GM10248 (cell line): ENCODE results near the gene CUX1.

Experiments used
- CTCF ChIA-PET: fragments of 300-600 bp; sonication (Branson Sonifier 250); formaldehyde crosslinking; extraction: SDS; loops from one replicate; lab custom pipeline; 2021; ENCODE audit warnings: antibody characterized with exemption; lab: Yijun Ruan, JAX
- POLR2A ChIA-PET: fragments of 350-650 bp; sonication (Branson Sonifier 250); formaldehyde crosslinking; extraction: SDS; loops from one replicate; lab custom pipeline; 2020; ENCODE audit warnings: antibody characterized with exemption; lab: Yijun Ruan, JAX
- DNase-seq: peaks from one replicate; pipeline ENCODE4 v3.0.0; 2012; ENCODE audit errors: extremely low spot score
- TF ChIP-seq, protein P1 (sequence below): IDR thresholded peaks from 2 replicates; pipeline ENCODE4 v1.5.1; 2012; ENCODE audit warnings: mild to moderate bottlenecking, low read depth; ENCODE audit errors: extremely low read depth, missing control alignments, control extremely low read depth

The CUX1 gene

DNA sequence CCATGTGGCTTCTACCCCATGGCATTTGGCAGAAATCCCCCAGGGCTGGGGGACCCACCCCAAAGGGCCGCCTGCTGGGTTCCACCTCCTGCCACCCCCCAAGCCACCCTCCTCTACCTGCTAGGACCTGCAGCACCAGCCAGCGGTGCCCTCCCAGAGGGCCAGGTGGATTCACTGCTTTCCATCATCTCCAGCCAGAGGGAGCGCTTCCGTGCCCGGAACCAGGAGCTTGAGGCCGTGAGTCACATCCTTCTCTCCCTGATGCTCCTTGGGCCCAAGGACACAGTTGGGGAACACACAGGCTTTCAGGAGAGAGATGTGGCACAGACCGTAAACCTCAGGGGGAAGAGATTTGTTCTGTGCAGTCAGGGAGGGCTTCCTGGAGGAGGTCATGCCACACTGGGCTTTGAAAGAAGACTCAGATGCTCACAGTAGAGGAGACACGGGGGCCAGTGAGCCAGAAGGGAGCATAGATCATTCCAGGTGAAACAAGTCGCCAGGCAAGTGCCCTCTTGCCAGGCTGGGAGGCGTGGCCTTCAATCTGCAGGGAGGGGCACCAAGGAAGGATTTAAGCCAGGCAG is 457.8 kb downstream of the CUX1 start:
- POLR2A ChIA-PET: no interaction called here
- TF ChIP-seq, protein P1, sequence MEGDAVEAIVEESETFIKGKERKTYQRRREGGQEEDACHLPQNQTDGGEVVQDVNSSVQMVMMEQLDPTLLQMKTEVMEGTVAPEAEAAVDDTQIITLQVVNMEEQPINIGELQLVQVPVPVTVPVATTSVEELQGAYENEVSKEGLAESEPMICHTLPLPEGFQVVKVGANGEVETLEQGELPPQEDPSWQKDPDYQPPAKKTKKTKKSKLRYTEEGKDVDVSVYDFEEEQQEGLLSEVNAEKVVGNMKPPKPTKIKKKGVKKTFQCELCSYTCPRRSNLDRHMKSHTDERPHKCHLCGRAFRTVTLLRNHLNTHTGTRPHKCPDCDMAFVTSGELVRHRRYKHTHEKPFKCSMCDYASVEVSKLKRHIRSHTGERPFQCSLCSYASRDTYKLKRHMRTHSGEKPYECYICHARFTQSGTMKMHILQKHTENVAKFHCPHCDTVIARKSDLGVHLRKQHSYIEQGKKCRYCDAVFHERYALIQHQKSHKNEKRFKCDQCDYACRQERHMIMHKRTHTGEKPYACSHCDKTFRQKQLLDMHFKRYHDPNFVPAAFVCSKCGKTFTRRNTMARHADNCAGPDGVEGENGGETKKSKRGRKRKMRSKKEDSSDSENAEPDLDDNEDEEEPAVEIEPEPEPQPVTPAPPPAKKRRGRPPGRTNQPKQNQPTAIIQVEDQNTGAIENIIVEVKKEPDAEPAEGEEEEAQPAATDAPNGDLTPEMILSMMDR: no peak
- no peak for DNase-seq
- CTCF ChIA-PET: no interaction called here

- POLR2A ChIA-PET: no interaction called here
- no peak for DNase-seq
- TF ChIP-seq, protein P1: no peak
- CTCF ChIA-PET: interaction anchor here (1.0 to 9.1 kb wide), 8 partner anchors 10 to 735 kb away, joined by 3 to 107 read pairs (median 6); partner anchors contain the start of gene PRKRIP1
Observed at GRCh38 chr7:102277901-102278300, 460.5 kb downstream of the CUX1 start.

DNA sequence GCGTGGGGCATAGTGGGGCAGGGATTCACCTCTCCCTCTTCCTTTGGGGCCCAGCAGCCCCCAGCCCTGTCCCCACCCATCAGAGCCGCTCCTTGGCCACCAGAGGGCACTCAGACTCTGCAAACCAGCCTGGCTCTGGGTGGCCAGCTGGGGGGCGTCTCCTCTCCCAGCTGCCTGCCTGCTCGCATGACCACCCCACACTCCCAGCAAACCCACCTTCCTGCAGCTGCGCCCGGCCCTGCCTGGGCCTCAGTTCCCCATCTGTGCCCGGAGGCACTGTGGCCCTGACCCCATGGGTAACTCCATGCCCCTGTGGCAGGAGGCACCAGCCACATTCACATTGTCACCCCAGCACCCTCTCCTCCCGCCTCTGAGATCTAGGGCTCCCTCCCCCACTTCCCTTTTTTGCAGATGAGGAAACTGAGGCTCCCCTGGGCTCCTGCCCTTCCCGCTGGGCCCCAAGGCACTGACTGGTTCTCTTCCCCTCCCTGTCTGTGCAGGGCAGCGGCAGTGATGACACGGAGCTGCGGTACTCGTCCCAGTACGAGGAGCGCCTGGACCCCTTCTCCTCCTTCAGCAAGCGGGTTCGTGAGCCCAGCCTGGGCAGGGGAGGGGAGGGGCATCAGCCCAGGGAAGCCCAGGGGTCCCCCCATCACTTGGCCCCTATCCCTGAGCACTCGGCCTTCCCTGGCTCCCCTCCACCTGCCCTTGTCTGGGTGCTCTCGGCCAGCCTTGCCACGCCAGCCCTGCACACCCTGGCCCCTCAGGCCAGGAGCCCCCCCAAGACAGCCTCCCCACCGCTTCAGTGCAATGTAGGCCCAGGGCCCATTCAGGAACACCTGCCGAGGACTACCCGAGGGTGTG is 462.3 kb downstream of the CUX1 start:
- CTCF ChIA-PET: interaction anchor here (0.6 to 9.1 kb wide), 17 partner anchors 8 to 745 kb away, joined by 3 to 107 read pairs (median 5); partner anchors contain the start of genes PRKRIP1 and SH2B2
- POLR2A ChIA-PET: no interaction called here
- TF ChIP-seq, protein P1: peak; percentile 95
- peak; percentile 86 for DNase-seq

DNA sequence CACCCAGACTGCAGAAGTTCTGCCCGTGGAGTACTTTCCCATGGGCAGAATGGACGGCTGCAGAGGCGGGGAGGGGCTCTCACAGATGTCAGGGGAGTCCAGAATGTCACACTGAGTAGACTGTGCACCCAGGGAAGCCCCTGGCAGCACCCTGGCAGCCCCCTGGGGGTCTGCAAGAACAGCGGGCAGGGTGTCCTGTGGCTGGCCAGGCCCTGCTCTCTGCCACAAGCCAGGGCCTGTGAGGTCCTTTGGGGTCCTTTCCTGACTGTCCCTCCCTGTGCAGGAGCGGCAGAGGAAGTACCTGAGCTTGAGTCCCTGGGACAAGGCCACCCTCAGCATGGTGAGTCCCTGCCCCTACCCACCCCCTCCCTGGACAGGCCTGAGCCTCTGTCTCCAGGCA is 463.1 kb downstream of the CUX1 start:
- TF ChIP-seq, protein P1: no peak
- ChIA-PET CTCF (interaction anchor here (0.9 to 9.1 kb wide), 7 partner anchors 12 to 746 kb away, joined by 3 to 107 read pairs (median 6); partner anchors contain the start of gene PRKRIP1), POLR2A (no interaction called here)
- no peak for DNase-seq

GRCh38 chr7:102281785-102282184 is 464.4 kb downstream of the CUX1 start:
- ChIA-PET CTCF (interaction anchor here (0.7 to 9.1 kb wide), 5 partner anchors 9 to 739 kb away, joined by 3 to 107 read pairs (median 9); partner anchors contain the start of gene PRKRIP1), POLR2A (no interaction called here)
- no peak for DNase-seq
- TF ChIP-seq, protein P1: no peak
